Hepatocyte (in vitro differentiated cells): ENCODE measurements around the gene ALDOB. TPM values are rescaled to one million over a fixed set of nuclear protein-coding genes. Genes with fewer than 3 reads are reported as not detected.

Experiments
- DNase-seq: peaks from one replicate; pipeline ENCODE4 v3.0.0-alpha.2; 2016; ENCODE audit warnings: low spot score
- H2AFZ ChIP-seq: fragments of 200-600 bp; sonication (generic); 2 replicates; pipeline ENCODE4 v1.6.0; 2016; ENCODE audit warnings: antibody characterized with exemption, mild to moderate bottlenecking
- H3K27ac ChIP-seq: fragments of 200-600 bp; sonication (generic); 2 replicates; pipeline ENCODE4 v1.5.1; 2016; ENCODE audit warnings: mild to moderate bottlenecking
- H3K27me3 ChIP-seq: fragments of 200-600 bp; sonication (generic); 2 replicates; pipeline ENCODE4 v1.6.1; 2016
- H3K36me3 ChIP-seq: fragments of 200-600 bp; sonication (generic); replicated peaks from 2 replicates; pipeline ENCODE4 v1.5.1; 2016; ENCODE audit warnings: low read depth; ENCODE audit not compliant: insufficient read depth
- H3K4me1 ChIP-seq: fragments of 200-600 bp; sonication (generic); 2 replicates; pipeline ENCODE4 v1.5.1; 2016; ENCODE audit warnings: mild to moderate bottlenecking, moderate library complexity; ENCODE audit not compliant: insufficient read depth
- H3K4me2 ChIP-seq: fragments of 200-600 bp; sonication (generic); 2 replicates; pipeline ENCODE4 v1.6.0; 2016
- H3K4me3 ChIP-seq: fragments of 200-600 bp; sonication (generic); 2 replicates; pipeline ENCODE4 v1.5.1; 2016; ENCODE audit warnings: mild to moderate bottlenecking
- H3K79me2 ChIP-seq: fragments of 200-600 bp; sonication (generic); 2 replicates; pipeline ENCODE4 v1.6.0; 2017; ENCODE audit warnings: mild to moderate bottlenecking
- H3K9me2 ChIP-seq: fragments of 200-600 bp; sonication (generic); replicated peaks from 2 replicates; pipeline ENCODE4 v1.6.0; 2017; ENCODE audit warnings: mild to moderate bottlenecking; ENCODE audit not compliant: insufficient read depth
- H3K9me3 ChIP-seq: fragments of 200-600 bp; sonication (generic); 2 replicates; pipeline ENCODE4 v1.5.1; 2016; ENCODE audit warnings: low read depth, mild to moderate bottlenecking
- H4K20me1 ChIP-seq: fragments of 200-600 bp; sonication (generic); 2 replicates; pipeline ENCODE4 v1.6.0; 2016; ENCODE audit warnings: mild to moderate bottlenecking; ENCODE audit not compliant: insufficient read depth, poor library complexity, severe bottlenecking
- EZH2 ChIP-seq: fragments of 200-600 bp; sonication (generic); IDR thresholded peaks from 2 replicates; pipeline ENCODE4 v1.6.1; 2016; ENCODE audit warnings: antibody characterized with exemption, mild to moderate bottlenecking, borderline replicate concordance
- EZH2phosphoT487 ChIP-seq: fragments of 200-600 bp; sonication (generic); IDR thresholded peaks from one replicate; pipeline ENCODE4 v1.6.1; 2018; ENCODE audit warnings: antibody characterized with exemption, mild to moderate bottlenecking, low read depth, moderate library complexity; ENCODE audit not compliant: unreplicated experiment, severe bottlenecking
- polyA plus RNA-seq: library from polyadenylated mRNA; unstranded; fragments of >200 nt; fragmentation: Nextera tagmentation; extraction: Ambion mirVana; gene quantifications from 2 replicates; pipeline ENCODE4 v1.2.1, GENCODE V29; 2016
- total RNA-seq: library from RNA; depleted of rRNA; stranded (reverse); fragments of >200 nt; gene quantifications from 2 replicates; pipeline ENCODE4 v1.2.3, GENCODE V29; 2014
- TF ChIP-seq, protein P1 (sequence below): fragments of 200-600 bp; sonication (generic); IDR thresholded peaks from 2 replicates; pipeline ENCODE4 v1.5.1; 2016; ENCODE audit warnings: antibody characterized with exemption, mild to moderate bottlenecking; ENCODE audit not compliant: poor library complexity

ALDOB gene
- total and polyA plus RNA-seq, 2 experiments from 2014 or later = 71.6 to 236 TPM

DNA sequence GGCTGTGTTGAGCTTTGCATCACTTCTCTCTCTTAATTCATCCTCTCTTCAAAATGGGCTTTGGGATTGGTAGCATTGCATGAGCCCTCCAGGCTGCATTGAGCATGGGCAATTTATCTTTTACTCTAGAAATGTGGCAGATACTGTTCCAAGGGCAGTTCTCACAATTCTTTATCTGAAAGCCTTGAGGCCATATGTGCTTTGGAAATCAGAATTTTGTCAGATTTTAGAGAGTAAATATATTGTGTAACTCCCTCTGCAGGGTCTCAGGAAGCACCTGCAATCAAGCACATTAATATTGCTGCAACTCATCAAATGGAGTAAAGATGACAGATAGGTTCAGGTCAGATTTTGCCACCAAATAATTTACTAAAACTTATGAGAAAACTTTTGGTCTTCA is 17.6 kb downstream of the ALDOB start:
- Histone ChIP-seq H2AFZ (no peak overlapping the region), H3K4me2 (no peak overlapping the region), H3K4me3 (no peak overlapping the region), H3K4me1 (no peaks in the 10 kb centered on the region), H3K27me3 (no peaks in the 10 kb centered on the region), H4K20me1 (no peaks in the 10 kb centered on the region), H3K79me2 (no peaks in the 10 kb centered on the region), H3K27ac (no peak overlapping the region), H3K9me2 (no peaks in the 10 kb centered on the region), H3K36me3 (no peaks in the 10 kb centered on the region), H3K9me3 (peaks cover 15% of the 10 kb centered on the region)
- TF ChIP-seq EZH2phosphoT487 (no peak), EZH2 (no peak)
- TF ChIP-seq, protein P1, sequence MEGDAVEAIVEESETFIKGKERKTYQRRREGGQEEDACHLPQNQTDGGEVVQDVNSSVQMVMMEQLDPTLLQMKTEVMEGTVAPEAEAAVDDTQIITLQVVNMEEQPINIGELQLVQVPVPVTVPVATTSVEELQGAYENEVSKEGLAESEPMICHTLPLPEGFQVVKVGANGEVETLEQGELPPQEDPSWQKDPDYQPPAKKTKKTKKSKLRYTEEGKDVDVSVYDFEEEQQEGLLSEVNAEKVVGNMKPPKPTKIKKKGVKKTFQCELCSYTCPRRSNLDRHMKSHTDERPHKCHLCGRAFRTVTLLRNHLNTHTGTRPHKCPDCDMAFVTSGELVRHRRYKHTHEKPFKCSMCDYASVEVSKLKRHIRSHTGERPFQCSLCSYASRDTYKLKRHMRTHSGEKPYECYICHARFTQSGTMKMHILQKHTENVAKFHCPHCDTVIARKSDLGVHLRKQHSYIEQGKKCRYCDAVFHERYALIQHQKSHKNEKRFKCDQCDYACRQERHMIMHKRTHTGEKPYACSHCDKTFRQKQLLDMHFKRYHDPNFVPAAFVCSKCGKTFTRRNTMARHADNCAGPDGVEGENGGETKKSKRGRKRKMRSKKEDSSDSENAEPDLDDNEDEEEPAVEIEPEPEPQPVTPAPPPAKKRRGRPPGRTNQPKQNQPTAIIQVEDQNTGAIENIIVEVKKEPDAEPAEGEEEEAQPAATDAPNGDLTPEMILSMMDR = no peak
- no peak for DNase-seq

DNA sequence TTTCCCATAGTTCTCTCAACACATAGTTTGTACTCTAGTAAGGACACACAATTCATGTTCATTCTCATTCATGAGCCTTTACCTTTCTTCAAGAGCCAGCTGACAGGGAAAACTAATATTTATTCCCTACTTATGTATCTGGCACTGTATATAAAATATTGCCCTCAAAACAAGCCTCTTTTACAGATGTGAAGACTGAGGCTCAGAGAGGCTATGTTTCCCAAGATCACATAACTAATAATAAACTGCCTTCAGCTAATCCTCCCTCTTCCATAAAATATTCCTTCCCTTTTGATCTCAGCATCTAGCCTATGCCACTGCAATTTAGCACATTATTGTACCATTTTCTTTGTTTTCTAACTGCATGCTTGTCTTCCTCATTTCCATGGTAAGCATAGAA is 18.2 kb downstream of the ALDOB start:
- H3K27ac ChIP-seq = no peak overlapping the region
- no peak for TF ChIP-seq EZH2phosphoT487
- TF ChIP-seq EZH2 = no peak
- TF ChIP-seq, protein P1 = no peak
- no peaks in the 10 kb centered on the region for H3K27me3 ChIP-seq
- no peak overlapping the region for H2AFZ ChIP-seq
- no peaks in the 10 kb centered on the region for H3K9me2 ChIP-seq
- peaks cover 19% of the 10 kb centered on the region for H3K9me3 ChIP-seq
- H3K36me3 ChIP-seq = no peaks in the 10 kb centered on the region
- H3K79me2 ChIP-seq = no peaks in the 10 kb centered on the region
- no peak for DNase-seq
- no peak overlapping the region for H3K4me3 ChIP-seq
- no peak overlapping the region for H3K4me2 ChIP-seq
- H3K4me1 ChIP-seq = no peaks in the 10 kb centered on the region
- H4K20me1 ChIP-seq = no peaks in the 10 kb centered on the region

DNA sequence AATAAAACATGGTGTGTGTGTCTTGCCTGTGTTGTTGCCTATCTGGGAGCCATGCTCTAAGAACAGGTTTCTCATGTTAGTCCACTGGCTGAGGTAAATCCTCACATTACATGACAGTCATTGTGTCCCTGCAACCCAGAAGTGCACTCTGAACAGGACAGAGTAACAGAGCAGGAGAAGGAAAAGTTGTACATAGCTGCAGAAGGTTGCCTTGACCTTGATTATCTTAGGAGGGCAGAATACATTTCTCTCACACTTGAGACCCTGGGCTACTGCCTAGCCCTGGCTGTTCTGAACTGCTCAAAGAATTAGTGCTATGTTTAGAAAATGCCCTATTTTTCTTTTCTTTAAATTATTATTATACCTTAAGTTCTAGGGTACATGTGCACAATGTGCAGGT is 20.0 kb downstream of the ALDOB start:
- TF ChIP-seq, protein P1 = no peak
- TF ChIP-seq EZH2phosphoT487 = no peak
- no peak for TF ChIP-seq EZH2
- Histone ChIP-seq H3K4me1 (no peaks in the 10 kb centered on the region), H3K36me3 (no peaks in the 10 kb centered on the region), H2AFZ (no peak overlapping the region), H3K9me3 (peaks cover 34% of the 10 kb centered on the region), H3K27ac (no peak overlapping the region), H3K4me3 (no peak overlapping the region), H4K20me1 (no peaks in the 10 kb centered on the region), H3K9me2 (no peaks in the 10 kb centered on the region), H3K27me3 (no peaks in the 10 kb centered on the region), H3K4me2 (no peak overlapping the region), H3K79me2 (no peaks in the 10 kb centered on the region)
- no peak for DNase-seq

DNA sequence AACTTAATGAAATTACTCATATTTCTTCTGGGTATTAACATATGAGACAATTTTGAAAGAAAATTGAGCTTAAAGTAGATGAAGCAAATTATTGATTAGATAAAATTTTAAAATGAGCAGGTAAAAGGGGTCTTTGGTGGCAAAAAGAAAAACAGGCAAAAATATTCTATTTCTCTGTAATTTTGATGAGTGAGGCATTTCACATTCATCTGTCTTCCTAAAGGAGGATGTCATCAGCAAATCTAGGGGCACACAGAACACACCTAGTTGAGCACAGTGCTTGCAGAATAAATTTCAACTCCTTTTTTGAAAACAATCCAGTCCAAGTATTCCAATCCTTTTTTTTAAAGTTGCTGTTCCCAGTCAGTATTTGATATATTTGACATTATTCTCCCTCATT is 20.7 kb downstream of the ALDOB start:
- no peak overlapping the region for H2AFZ ChIP-seq
- no peaks in the 10 kb centered on the region for H3K4me1 ChIP-seq
- peaks cover 1% of the 10 kb centered on the region for H3K36me3 ChIP-seq
- no peaks in the 10 kb centered on the region for H3K79me2 ChIP-seq
- H3K9me3 ChIP-seq = peaks cover 42% of the 10 kb centered on the region
- DNase-seq = no peak
- no peaks in the 10 kb centered on the region for H3K27me3 ChIP-seq
- no peaks in the 10 kb centered on the region for H4K20me1 ChIP-seq
- H3K27ac ChIP-seq = no peak overlapping the region
- TF ChIP-seq EZH2 (no peak), EZH2phosphoT487 (no peak)
- TF ChIP-seq, protein P1 = no peak
- H3K4me3 ChIP-seq = no peak overlapping the region
- no peaks in the 10 kb centered on the region for H3K9me2 ChIP-seq
- no peak overlapping the region for H3K4me2 ChIP-seq
